Raji (cell line): ENCODE results near the gene TMEM186.

Source experiments
- POLR2A ChIP-seq: IDR thresholded peaks from 2 replicates; pipeline ENCODE4 v1.6.1; 2011; ENCODE audit warnings: low read depth, low read length, control low read depth; ENCODE audit not compliant: insufficient read depth

The TMEM186 gene

GRCh38 chr16:8785408-8785807 lies 12.0 kb downstream of the TMEM186 start:
- TF ChIP-seq POLR2A = no peak

DNA sequence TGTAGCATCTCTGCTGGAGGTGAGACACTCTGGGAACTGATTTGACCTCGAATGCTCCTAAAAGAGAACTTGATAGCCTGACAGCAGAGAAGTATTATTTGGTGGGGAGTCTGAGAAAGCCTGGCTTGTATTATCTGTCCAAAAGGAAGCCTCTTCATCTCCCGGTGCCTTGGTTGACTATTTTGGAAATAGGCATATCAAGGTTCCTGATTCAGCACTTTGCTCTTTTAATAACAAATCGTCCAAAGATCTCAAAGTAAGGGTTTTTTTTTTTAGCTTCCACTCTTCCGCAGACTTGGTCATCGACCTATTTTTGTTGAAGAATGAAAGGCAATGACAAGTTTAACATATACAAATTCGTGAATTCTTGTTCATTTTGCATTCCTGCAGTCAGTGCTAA lies 14.8 kb downstream of the TMEM186 start:
- TF ChIP-seq POLR2A = no peak

- TF ChIP-seq POLR2A = no peak
These were observed 15.6 kb downstream of the TMEM186 start for GRCh38 chr16:8781797-8782196.

DNA sequence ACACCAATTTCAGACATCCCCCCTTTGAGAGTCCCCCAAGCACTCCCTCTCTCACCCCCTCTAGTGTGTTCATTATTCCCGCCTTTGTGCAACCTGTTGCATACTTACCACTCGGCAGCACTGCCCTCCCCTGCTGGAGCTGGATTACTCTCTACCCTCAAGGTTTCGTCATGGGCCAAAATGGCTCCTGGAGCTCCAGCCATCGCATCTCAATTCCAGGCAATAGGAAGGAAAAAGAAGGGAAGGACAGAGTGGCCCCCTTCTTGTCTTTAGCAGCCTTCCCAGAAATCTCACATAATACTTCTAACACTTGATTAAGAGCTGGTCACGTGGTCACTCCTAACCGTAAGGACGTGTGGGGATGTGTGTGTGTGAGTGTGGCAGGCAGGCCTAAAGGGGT lies 20.2 kb downstream of the TMEM186 start:
- TF ChIP-seq POLR2A = no peak

DNA sequence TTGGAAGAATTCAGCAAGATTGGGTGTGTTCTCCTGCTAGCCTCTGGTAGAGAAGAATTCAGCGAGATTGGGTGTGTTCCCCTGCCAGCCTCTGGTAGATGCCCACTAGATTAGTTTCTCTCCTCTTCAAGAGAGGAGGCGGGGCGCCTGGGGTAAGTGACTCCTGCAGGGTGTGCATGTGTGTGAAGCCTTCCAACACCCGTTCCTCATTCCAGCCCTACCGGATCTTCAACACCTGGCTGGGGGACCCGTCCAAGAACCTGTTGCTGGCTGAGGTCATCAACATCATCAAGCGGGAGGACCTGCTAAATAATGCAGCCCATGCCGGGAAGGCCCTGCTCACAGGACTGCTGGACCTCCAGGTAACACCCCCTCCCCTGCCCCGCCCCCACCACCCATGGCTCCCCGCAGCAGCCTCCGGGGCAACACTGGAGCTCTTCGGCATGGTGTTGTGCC lies 21.3 kb downstream of the TMEM186 start:
- no peak for TF ChIP-seq POLR2A

DNA sequence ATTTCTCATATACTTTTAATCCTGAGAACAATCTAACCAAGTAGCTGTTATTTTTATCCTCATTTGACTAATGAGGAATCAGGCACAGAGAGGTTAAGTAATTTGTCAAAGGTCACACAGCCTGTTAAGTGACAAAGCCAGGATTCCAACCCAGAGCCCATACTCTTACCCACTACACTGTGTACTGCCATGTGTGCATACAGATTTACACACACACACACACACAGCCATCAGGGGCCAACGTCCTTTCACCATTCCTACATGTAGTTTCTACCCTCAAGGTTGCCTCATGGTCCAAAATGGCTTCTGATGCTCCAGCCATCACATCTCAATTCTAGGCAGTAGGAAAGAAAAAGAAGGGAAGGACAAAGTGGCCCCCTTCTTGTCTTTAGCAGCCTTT lies 22.1 kb downstream of the TMEM186 start:
- TF ChIP-seq POLR2A = no peak

- TF ChIP-seq POLR2A = no peak
These were observed 23.2 kb downstream of the TMEM186 start for GRCh38 chr16:8774208-8774607.

GRCh38 chr16:8773537-8773936 lies 23.9 kb downstream of the TMEM186 start:
- no peak for TF ChIP-seq POLR2A

GRCh38 chr16:8768692-8769091 lies 28.7 kb downstream of the TMEM186 start:
- no peak for TF ChIP-seq POLR2A

- TF ChIP-seq POLR2A = no peak
These were observed 29.2 kb downstream of the TMEM186 start for GRCh38 chr16:8768283-8768682.

GRCh38 chr16:8767176-8767575 lies 30.3 kb downstream of the TMEM186 start:
- no peak for TF ChIP-seq POLR2A

DNA sequence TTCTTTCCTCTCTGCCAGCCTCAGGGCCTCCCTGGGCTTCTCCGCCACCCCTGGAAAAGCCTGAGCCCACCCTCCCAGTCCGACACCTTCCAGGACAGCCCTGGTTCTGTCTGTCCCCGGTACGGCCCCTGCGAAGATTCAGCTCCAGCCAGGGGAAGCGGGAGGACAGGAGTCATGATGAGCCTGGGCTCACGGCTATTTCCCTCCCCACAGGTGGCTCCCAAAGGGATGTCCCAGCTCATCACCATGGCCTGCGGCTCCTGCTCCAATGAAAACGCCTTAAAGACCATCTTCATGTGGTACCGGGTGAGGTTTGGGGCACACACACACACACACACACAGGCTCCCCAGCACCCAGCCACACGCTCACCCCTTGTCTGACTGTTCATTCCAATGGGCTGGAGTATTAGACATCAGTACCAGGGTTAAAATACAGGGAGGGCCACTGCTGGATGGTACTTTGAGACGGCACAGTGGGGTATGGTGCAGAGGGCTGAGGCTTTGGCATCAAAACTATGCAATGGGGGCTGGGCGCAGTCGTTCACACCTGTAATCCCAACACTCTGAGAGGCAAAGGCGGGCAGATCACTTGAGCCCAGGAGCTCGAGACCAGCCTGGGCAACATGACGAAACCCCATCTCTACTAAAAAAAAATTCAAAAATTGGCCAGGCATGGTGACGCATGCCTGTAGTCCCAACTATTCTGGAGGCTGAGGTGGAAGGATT lies 32.8 kb downstream of the TMEM186 start:
- no peak for TF ChIP-seq POLR2A

DNA sequence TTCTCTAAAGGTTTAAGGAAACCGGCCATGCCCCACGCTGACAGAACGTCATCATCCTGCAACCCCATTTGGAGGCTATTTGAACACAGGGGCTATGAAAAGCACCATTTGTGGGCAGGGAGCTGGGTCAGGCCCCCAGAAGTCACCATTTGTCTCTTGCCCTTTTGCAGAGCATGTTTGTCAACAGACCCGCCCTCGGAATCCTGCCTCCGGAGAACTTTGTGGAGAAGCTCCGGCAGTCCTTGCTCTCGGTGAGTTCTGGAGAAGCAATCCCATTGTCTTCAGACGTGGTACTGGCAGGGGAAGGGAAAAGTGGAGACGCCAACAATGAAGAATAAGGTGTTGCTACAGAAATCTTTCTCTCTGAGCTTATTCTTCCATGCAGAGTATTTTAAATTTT lies 33.5 kb downstream of the TMEM186 start:
- no peak for TF ChIP-seq POLR2A

DNA sequence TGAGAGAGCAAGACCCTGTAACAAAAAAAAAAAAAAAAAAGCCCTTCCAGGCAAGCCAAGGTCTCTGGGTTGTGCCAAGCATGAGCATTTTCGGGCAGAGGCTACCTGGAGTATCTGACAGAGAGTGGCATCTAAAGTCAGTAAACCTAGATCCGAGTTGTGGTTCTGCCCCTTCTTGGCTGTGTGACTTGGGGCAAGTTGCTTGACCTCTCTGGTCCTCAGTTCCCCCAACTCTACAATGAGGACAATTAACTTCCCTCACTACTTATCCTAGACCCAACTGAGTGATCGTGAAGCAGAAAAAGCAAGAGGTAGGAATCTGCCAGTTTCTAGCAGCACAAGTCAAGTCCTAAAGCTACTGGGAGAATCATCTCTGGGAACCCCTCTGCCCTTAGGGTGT lies 34.4 kb downstream of the TMEM186 start:
- TF ChIP-seq POLR2A = no peak

DNA sequence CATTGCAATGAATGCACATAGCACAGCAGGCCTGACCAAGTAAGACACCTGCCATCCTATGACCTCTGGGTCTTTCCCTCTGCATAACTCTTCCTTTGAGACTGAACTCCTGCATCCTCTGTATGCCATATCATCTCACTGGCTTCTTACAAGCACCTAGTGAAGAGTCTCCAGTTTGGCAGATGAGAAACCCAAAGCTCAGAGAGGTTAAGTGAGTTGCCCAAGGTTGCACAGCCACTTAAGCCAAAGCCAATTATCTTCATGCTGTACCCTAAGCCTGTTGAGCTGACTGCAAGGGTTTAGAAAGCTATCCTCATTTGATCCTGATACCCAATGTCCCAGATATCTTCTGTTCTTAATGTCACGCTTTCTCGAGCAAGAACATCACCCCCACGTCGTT lies 35.2 kb downstream of the TMEM186 start:
- no peak for TF ChIP-seq POLR2A

- TF ChIP-seq POLR2A = no peak
These were observed 36.4 kb downstream of the TMEM186 start for GRCh38 chr16:8761078-8761477.

DNA sequence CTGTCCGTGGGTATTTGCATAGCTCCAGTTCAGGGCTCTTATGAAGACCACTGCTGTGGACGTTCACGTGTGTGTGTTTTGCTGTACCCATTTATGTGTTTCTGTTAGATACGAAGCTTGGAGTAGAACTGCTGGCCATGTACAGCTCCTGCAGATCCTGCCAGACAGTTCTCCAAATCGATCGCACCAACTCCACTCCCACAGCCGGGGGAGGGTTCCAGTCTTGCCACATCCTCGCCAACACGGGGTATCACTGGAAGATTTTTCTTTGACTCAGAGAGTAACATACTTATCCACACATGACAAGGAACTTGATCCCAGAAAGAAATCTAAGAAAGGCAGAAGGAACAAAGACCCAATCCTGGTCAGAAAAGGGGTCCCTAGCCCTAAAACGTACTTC lies 37.4 kb downstream of the TMEM186 start:
- no peak for TF ChIP-seq POLR2A
